Activated T-helper 2 cell treated with anti-CD3 and anti-CD28 coated beads, Interferon-gamma antibody, Interleukin-2, Interleukin-4, amounts not matched to agents 10 μg/mL and 5 μg/mL and 100 μg/mL, durations not matched to agents 14 hours and 24 hours and 36 hours (primary cell): ENCODE results near the gene LGALS8. TPM values are rescaled to one million over a fixed set of nuclear protein-coding genes. Genes with fewer than 3 reads are reported as not detected.

Experiments
- DNase-seq: peaks from one replicate; pipeline ENCODE4 v3.0.0; 2021; ENCODE audit warnings: low spot score
- H3K27ac Mint-ChIP-seq: one replicate; pipeline ENCODE4 v1.8.0; 2021; ENCODE audit warnings: mixed read lengths
- H3K27me3 Mint-ChIP-seq: one replicate; pipeline ENCODE4 v1.8.0; 2021; ENCODE audit warnings: low read depth, mixed read lengths
- H3K36me3 Mint-ChIP-seq: one replicate; pipeline ENCODE4 v1.8.0; 2021; ENCODE audit warnings: low read depth, mixed read lengths
- H3K4me1 Mint-ChIP-seq: one replicate; pipeline ENCODE4 v1.8.0; 2021; ENCODE audit warnings: low read depth, mixed read lengths
- H3K4me3 Mint-ChIP-seq: one replicate; pipeline ENCODE4 v1.8.0; 2021; ENCODE audit warnings: low read depth, mild to moderate bottlenecking, moderate library complexity, mixed read lengths
- H3K9me3 Mint-ChIP-seq: one replicate; pipeline ENCODE4 v1.8.0; 2021; ENCODE audit warnings: mixed read lengths
- intact Hi-C: fragments of 100-400 bp; cut with micrococcal nuclease; formaldehyde crosslinking; loops from one replicate; pipeline ENCODE4 v1.15.1; 2023
- total RNA-seq: library from RNA; stranded (reverse); gene quantifications from 2 replicates; pipeline ENCODE4 v1.2.3, GENCODE V29; 2022

LGALS8 gene
- total RNA-seq, 1 donor from 2014 or later = 74.8 TPM

- intact Hi-C loops = no loop called here
- no peaks in the 10 kb centered on the region for H3K9me3 Mint-ChIP-seq
- peaks cover 79% of the 10 kb centered on the region for H3K36me3 Mint-ChIP-seq
- no peaks in the 10 kb centered on the region for H3K27me3 Mint-ChIP-seq
- peaks cover 2% of the 10 kb centered on the region for H3K4me1 Mint-ChIP-seq
- H3K27ac Mint-ChIP-seq = no peak overlapping the region
- DNase-seq = no peak
- H3K4me3 Mint-ChIP-seq = no peak overlapping the region
These were observed 65.7 kb downstream of the LGALS8 start for GRCh38 chr1:236589531-236589930.

- intact Hi-C loops = no loop called here
These were observed 66.9 kb downstream of the LGALS8 start for GRCh38 chr1:236590553-236591150.

DNA sequence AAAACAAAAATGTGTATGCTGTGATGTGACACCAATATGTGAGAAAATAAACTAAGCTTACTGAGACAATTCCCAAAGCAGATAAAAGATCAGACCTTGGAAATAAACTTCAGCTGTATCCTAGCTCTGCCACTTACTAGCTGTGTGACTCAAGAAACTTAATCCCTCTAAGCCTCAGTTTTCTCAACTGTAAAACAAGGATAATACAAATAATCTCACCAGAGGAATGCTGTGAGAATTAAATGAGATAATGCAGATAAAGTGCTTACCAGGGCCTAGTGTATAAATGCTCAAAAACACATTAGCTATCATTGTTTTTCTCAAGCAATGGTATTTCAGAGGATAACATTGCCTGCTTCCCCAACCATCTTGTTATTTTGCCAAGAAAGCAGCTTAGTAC is 78.4 kb downstream of the LGALS8 start:
- peaks cover 57% of the 10 kb centered on the region for H3K36me3 Mint-ChIP-seq
- intact Hi-C loops = loop anchor here (5.0 to 10.0 kb wide), 3 partner anchors 85 to 783 kb away; partner anchors contain the start of gene ACTN2
- H3K4me3 Mint-ChIP-seq = peak overlapping the region; percentile 90

More at GRCh38 chr1:236590553-236591150, 66.9 kb downstream of the LGALS8 start:
- DNase-seq = no peak
- Mint-ChIP-seq H3K9me3 (no peaks in the 10 kb centered on the region), H3K27ac (no peak overlapping the region), H3K27me3 (no peaks in the 10 kb centered on the region), H3K4me1 (peaks cover 2% of the 10 kb centered on the region), H3K36me3 (peaks cover 80% of the 10 kb centered on the region), H3K4me3 (no peak overlapping the region)

More for the DNA sequence above, 78.4 kb downstream of the LGALS8 start:
- Mint-ChIP-seq H3K27me3 (no peaks in the 10 kb centered on the region), H3K9me3 (no peaks in the 10 kb centered on the region), H3K27ac (no peak overlapping the region), H3K4me1 (peaks cover 24% of the 10 kb centered on the region)
- no peak for DNase-seq

Other genes starting within 250 kb of the LGALS8 start
- 2.4 and 3.2 TPM in 2 replicates for gene ERO1B, start 242.0 kb upstream of the LGALS8 start, total RNA-seq
- 53.8 and 54.8 TPM in 2 replicates for gene EDARADD, start 129.7 kb upstream of the LGALS8 start, total RNA-seq
- 62.0 and 66.1 TPM in 2 replicates for gene HEATR1, start 80.5 kb downstream of the LGALS8 start, total RNA-seq
- gene ACTN2, start 162.5 kb downstream of the LGALS8 start, total RNA-seq = 0.21 and 0.23 TPM in 2 replicates